LNCAP (cell line): ENCODE data around the gene CORIN.

Experiments
- TF ChIP-seq, protein P1 (sequence below): fragments of 450-650 bp; IDR thresholded peaks from 2 replicates; pipeline ENCODE4 v1.5.1; 2017; ENCODE audit warnings: mild to moderate bottlenecking

Gene CORIN

GRCh38 chr4:47763279-47763678 lies 74.6 kb downstream of the CORIN start:
- TF ChIP-seq, protein P1, sequence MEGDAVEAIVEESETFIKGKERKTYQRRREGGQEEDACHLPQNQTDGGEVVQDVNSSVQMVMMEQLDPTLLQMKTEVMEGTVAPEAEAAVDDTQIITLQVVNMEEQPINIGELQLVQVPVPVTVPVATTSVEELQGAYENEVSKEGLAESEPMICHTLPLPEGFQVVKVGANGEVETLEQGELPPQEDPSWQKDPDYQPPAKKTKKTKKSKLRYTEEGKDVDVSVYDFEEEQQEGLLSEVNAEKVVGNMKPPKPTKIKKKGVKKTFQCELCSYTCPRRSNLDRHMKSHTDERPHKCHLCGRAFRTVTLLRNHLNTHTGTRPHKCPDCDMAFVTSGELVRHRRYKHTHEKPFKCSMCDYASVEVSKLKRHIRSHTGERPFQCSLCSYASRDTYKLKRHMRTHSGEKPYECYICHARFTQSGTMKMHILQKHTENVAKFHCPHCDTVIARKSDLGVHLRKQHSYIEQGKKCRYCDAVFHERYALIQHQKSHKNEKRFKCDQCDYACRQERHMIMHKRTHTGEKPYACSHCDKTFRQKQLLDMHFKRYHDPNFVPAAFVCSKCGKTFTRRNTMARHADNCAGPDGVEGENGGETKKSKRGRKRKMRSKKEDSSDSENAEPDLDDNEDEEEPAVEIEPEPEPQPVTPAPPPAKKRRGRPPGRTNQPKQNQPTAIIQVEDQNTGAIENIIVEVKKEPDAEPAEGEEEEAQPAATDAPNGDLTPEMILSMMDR = no peak

DNA sequence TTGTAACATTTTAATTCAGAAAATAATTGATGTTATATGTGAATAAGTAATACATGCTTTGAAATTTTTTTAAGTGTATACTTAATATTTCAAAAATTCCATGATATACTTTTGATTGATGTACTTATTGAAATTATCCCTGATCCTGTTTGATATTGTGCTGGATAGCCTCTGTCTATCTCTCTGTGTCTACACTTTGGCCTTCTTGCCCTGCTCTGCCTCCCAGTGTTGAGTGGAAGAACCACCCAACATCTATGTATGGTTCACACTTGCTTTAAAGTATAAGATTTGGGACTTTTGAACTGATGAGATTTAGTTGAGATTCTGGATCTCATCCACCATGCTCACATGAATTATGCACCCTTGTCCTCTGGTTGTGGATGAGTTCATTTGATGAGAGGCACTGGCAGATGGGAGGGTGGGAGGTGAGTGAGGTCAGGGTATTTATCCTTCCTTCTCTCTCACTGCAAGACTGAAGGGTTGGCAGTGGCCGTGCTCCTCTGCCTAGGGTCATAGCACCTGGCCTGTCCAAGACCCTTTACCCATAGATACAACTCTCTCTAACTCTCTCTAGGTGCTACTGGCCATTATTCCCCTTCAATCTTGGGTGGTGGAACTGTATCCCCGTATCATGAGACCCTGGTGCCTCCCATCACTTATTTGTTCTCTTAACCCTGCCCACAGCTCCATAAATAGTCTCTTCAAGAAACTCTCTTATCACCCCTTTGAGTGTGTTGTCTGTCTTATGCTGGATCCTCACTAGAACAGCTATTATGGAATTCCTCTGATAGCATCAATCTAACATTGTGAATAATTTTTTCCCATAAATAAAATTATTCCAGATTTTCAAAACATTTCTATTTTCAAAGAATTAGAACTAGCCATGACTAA lies 75.2 kb downstream of the CORIN start:
- TF ChIP-seq, protein P1 = no peak

- TF ChIP-seq, protein P1 = no peak
Observed at GRCh38 chr4:47752214-47752613, 85.7 kb downstream of the CORIN start.

DNA sequence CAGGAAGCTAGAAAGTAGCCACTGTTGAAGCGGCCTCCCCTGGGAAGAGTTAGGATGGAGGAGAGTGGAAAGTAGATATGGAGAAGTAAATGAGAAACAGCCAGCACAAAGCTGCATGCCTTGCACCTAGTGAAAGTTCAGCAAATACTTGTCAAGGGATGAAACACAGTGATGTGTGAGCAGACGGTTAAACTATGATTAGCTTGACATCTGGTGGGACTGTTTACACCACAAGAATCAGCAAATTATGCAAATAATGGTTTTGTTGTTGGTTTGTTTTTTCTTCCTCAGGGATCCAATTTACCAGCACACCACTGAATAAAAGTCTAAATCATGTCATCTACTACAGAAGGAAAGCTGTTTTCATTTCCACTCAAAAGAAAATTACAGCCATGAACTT lies 87.1 kb downstream of the CORIN start:
- TF ChIP-seq, protein P1 = no peak

DNA sequence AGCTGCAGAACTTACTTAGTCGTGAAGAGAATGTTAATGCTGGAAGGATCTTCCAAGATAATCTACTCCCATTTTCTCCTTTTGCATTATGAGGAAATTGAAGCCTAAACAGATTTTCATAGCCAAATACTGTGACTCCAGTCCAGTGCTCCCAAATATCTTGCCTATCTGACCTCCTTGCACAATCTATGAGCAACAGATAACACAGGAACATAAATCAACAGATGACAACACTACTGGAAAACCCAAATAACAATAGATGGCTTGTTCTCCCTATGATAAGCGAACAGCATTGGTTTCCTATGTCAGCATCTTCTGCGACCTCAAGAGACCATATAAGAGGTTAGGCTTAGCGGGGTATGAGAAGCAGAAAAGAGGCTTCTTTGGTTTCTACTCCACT lies 88.0 kb downstream of the CORIN start:
- TF ChIP-seq, protein P1 = no peak

DNA sequence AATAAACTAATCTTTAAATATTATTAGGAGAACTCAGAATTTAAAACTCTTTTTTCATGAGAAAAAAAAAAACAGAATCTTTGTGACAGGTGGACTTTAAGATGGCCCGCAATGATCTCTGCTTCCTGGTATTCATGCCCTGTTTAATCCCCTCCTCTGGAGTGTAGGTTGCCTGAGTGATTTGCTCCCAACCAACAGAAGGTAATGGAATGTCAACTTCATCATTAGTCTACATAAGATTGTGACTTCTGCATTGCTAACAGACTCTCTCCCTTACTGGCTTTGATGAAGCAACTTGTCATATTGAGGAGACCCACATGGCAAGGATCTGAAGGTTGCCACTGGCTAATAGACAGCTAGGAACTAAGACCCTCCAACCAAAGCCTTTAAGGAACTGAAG lies 88.8 kb downstream of the CORIN start:
- TF ChIP-seq, protein P1 = no peak

GRCh38 chr4:47747846-47748494 lies 89.9 kb downstream of the CORIN start:
- TF ChIP-seq, protein P1 = no peak
